ENCODE measurements around the gene IGFL3. TPM values are rescaled to one million over a fixed set of nuclear protein-coding genes. Genes with fewer than 3 reads are reported as not detected.

Gene IGFL3
- total RNA-seq, 1 experiment from 2014 or later = not detected

DNA sequence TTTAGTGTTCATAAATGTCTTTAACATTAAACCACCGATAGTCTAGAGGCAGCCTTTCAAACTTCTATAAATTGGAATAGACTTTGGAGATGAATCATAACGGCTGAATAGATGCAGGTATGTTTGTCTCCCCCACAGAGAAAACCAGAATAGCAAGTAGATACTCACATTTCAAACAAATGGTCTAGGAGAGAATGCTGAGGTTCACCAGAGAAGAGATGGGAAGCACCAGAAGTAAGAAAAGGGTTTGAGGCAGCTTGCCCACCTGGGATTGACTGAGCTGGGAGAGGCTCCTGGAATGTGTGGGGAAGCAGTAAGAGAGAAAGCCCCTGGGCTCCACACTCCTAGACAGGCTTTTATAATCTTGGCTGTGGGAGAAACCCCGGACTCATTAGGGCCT, 6.4 kb downstream of the IGFL3 start (continued):
- TF ChIP-seq, protein P1, sequence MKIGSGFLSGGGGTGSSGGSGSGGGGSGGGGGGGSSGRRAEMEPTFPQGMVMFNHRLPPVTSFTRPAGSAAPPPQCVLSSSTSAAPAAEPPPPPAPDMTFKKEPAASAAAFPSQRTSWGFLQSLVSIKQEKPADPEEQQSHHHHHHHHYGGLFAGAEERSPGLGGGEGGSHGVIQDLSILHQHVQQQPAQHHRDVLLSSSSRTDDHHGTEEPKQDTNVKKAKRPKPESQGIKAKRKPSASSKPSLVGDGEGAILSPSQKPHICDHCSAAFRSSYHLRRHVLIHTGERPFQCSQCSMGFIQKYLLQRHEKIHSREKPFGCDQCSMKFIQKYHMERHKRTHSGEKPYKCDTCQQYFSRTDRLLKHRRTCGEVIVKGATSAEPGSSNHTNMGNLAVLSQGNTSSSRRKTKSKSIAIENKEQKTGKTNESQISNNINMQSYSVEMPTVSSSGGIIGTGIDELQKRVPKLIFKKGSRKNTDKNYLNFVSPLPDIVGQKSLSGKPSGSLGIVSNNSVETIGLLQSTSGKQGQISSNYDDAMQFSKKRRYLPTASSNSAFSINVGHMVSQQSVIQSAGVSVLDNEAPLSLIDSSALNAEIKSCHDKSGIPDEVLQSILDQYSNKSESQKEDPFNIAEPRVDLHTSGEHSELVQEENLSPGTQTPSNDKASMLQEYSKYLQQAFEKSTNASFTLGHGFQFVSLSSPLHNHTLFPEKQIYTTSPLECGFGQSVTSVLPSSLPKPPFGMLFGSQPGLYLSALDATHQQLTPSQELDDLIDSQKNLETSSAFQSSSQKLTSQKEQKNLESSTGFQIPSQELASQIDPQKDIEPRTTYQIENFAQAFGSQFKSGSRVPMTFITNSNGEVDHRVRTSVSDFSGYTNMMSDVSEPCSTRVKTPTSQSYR (CRISPR knock-in tag; IDR thresholded peaks at IDR 0.05) = no peak

GRCh38 chr19:46116121-46116520, 8.4 kb downstream of the IGFL3 start:
- H3K27ac Mint-ChIP-seq = no peak overlapping the region
- peaks cover 3% of the 10 kb centered on the region for H3K36me3 Mint-ChIP-seq
- DNase-seq (ENCODE audit: low spot score) (no peak), ATAC-seq (no peak)
- TF ChIP-seq NFE2L1 (CRISPR knock-in tag; IDR thresholded peaks at IDR 0.05) (no peak), MXD4 (CRISPR knock-in tag; IDR thresholded peaks at IDR 0.05; ENCODE audit: borderline replicate concordance) (no peak), CREB1 (CRISPR knock-in tag; IDR thresholded peaks at IDR 0.05) (no peak)
- H3K4me1 Mint-ChIP-seq = peaks cover 10% of the 10 kb centered on the region
- H3K27me3 Mint-ChIP-seq (ENCODE audit: low read depth) = peaks cover 11% of the 10 kb centered on the region
- H3K9me3 Mint-ChIP-seq = peaks cover 5% of the 10 kb centered on the region
- ChIA-PET CTCF (interaction anchor here (1.2 to 1.9 kb wide), 2 partner anchors 34 to 165 kb away, joined by 6 to 8 read pairs; no protein-coding TSS in a partner anchor), POLR2A (no interaction called here)
- no peak overlapping the region for H3K4me3 Mint-ChIP-seq

- CTCF ChIA-PET = interaction anchor here (0.8 to 1.9 kb wide), 5 partner anchors 33 to 165 kb away, joined by 3 to 8 read pairs (median 6); no protein-coding TSS in a partner anchor
- TF ChIP-seq, protein P2, sequence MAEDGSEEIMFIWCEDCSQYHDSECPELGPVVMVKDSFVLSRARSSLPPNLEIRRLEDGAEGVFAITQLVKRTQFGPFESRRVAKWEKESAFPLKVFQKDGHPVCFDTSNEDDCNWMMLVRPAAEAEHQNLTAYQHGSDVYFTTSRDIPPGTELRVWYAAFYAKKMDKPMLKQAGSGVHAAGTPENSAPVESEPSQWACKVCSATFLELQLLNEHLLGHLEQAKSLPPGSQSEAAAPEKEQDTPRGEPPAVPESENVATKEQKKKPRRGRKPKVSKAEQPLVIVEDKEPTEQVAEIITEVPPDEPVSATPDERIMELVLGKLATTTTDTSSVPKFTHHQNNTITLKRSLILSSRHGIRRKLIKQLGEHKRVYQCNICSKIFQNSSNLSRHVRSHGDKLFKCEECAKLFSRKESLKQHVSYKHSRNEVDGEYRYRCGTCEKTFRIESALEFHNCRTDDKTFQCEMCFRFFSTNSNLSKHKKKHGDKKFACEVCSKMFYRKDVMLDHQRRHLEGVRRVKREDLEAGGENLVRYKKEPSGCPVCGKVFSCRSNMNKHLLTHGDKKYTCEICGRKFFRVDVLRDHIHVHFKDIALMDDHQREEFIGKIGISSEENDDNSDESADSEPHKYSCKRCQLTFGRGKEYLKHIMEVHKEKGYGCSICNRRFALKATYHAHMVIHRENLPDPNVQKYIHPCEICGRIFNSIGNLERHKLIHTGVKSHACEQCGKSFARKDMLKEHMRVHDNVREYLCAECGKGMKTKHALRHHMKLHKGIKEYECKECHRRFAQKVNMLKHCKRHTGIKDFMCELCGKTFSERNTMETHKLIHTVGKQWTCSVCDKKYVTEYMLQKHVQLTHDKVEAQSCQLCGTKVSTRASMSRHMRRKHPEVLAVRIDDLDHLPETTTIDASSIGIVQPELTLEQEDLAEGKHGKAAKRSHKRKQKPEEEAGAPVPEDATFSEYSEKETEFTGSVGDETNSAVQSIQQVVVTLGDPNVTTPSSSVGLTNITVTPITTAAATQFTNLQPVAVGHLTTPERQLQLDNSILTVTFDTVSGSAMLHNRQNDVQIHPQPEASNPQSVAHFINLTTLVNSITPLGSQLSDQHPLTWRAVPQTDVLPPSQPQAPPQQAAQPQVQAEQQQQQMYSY (CRISPR knock-in tag; IDR thresholded peaks at IDR 0.05) = no peak
- H3K36me3 Mint-ChIP-seq = peaks cover 3% of the 10 kb centered on the region
- H3K4me3 Mint-ChIP-seq = no peak overlapping the region
- H3K27ac Mint-ChIP-seq = no peak overlapping the region
- DNase-seq (ENCODE audit: low spot score) (no peak), ATAC-seq (no peak; the same call in 1 of the 2 replicates)
- POLR2A ChIA-PET = no interaction called here
- peaks cover 10% of the 10 kb centered on the region for H3K4me1 Mint-ChIP-seq
- H3K27me3 Mint-ChIP-seq (ENCODE audit: low read depth) = peaks cover 11% of the 10 kb centered on the region
- peaks cover 5% of the 10 kb centered on the region for H3K9me3 Mint-ChIP-seq
Observed at GRCh38 chr19:46115396-46116106, 8.9 kb downstream of the IGFL3 start.

GRCh38 chr19:46113726-46114125, 10.8 kb downstream of the IGFL3 start:
- CTCF ChIA-PET = interaction anchor here (1.4 kb wide), 1 partner anchor 37 kb away, joined by 4 read pairs; no protein-coding TSS in a partner anchor
- Mint-ChIP-seq H3K4me1 (peaks cover 10% of the 10 kb centered on the region), H3K27me3 (ENCODE audit: low read depth) (peaks cover 11% of the 10 kb centered on the region), H3K36me3 (peaks cover 3% of the 10 kb centered on the region), H3K27ac (no peak overlapping the region), H3K9me3 (peaks cover 4% of the 10 kb centered on the region), H3K4me3 (no peak overlapping the region)
- POLR2A ChIA-PET = no interaction called here
- DNase-seq (ENCODE audit: low spot score) (no peak), ATAC-seq (no peak)
- TF ChIP-seq ATF2 (CRISPR knock-in tag; IDR thresholded peaks at IDR 0.05; ENCODE audit: borderline replicate concordance, low read depth) (no peak), ZBTB43 (CRISPR knock-in tag; IDR thresholded peaks at IDR 0.05) (no peak), TP53 (CRISPR knock-in tag; IDR thresholded peaks at IDR 0.05) (no peak)
- TF ChIP-seq, protein P3, sequence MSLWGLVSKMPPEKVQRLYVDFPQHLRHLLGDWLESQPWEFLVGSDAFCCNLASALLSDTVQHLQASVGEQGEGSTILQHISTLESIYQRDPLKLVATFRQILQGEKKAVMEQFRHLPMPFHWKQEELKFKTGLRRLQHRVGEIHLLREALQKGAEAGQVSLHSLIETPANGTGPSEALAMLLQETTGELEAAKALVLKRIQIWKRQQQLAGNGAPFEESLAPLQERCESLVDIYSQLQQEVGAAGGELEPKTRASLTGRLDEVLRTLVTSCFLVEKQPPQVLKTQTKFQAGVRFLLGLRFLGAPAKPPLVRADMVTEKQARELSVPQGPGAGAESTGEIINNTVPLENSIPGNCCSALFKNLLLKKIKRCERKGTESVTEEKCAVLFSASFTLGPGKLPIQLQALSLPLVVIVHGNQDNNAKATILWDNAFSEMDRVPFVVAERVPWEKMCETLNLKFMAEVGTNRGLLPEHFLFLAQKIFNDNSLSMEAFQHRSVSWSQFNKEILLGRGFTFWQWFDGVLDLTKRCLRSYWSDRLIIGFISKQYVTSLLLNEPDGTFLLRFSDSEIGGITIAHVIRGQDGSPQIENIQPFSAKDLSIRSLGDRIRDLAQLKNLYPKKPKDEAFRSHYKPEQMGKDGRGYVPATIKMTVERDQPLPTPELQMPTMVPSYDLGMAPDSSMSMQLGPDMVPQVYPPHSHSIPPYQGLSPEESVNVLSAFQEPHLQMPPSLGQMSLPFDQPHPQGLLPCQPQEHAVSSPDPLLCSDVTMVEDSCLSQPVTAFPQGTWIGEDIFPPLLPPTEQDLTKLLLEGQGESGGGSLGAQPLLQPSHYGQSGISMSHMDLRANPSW (CRISPR knock-in tag; conservative IDR thresholded peaks at IDR 0.05; ENCODE audit: low read depth) = no peak
- TF ChIP-seq, protein P4, sequence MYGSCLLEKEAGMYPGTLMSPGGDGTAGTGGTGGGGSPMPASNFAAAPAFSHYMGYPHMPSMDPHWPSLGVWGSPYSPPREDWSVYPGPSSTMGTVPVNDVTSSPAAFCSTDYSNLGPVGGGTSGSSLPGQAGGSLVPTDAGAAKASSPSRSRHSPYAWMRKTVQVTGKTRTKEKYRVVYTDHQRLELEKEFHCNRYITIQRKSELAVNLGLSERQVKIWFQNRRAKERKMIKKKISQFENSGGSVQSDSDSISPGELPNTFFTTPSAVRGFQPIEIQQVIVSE (CRISPR knock-in tag; IDR thresholded peaks at IDR 0.05; ENCODE audit: borderline replicate concordance) = no peak
- TF ChIP-seq, protein P5, sequence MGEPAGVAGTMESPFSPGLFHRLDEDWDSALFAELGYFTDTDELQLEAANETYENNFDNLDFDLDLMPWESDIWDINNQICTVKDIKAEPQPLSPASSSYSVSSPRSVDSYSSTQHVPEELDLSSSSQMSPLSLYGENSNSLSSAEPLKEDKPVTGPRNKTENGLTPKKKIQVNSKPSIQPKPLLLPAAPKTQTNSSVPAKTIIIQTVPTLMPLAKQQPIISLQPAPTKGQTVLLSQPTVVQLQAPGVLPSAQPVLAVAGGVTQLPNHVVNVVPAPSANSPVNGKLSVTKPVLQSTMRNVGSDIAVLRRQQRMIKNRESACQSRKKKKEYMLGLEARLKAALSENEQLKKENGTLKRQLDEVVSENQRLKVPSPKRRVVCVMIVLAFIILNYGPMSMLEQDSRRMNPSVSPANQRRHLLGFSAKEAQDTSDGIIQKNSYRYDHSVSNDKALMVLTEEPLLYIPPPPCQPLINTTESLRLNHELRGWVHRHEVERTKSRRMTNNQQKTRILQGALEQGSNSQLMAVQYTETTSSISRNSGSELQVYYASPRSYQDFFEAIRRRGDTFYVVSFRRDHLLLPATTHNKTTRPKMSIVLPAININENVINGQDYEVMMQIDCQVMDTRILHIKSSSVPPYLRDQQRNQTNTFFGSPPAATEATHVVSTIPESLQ (CRISPR knock-in tag; IDR thresholded peaks at IDR 0.05) = no peak

Data from WTC11 (cell line).